GM12801 (cell line): Measurements from ENCODE around the gene PSORS1C1.

Experiments
- CTCF ChIP-seq: IDR thresholded peaks from one replicate; pipeline ENCODE4 v1.5.1; 2011; ENCODE audit warnings: control low read depth; ENCODE audit not compliant: insufficient read length; ENCODE audit errors: extremely low read depth

Gene PSORS1C1

DNA sequence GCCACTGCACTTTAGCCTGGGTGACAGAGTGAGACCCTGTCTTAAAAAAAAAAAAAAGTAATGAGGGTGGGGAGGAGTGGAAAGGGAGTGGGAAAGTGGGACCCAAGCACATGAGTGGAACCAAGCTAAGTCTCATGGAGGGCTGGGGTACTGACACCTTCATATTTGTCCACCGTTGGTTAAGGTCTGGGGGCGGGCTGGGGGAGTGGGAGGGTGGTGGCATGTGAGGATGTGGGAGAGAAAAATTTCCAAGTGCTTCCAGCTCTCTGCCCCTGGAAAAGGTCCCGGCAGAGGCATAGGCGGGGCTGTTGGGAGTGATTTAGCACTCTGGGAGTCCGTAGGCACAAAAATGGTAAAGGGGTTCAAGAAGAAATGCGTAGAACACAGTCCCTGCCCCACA lies 18.2 kb downstream of the PSORS1C1 start:
- TF ChIP-seq CTCF: no peak

GRCh38 chr6:31135710-31136109 lies 21.1 kb downstream of the PSORS1C1 start:
- TF ChIP-seq CTCF: no peak

DNA sequence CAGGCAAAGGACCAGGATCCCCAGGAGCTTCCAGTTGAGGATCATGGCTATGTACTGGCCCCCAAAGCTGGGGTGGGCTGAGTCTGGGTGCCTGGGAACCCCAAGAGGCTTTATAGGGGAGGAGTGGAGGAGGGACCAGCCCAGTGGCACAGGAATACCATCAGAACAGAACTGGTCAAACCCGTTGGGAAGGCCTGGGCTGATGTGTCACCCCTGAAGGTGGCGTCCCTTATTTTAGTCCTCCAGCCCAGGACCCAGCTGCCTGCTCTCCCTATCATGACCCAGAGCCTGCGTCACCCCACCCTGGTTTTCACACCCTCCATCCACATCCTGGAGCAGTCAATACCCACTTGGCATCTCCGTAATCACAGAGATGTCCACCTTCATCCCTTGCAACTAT lies 24.4 kb downstream of the PSORS1C1 start, which contains the start of gene PSORS1C2:
Gene PSORS1C2, minus strand, starts transcription at position 85 of the 400 bp plus-strand sequence. Its CDS starts 40 bp downstream, at position 45.
- TF ChIP-seq CTCF: no peak

DNA sequence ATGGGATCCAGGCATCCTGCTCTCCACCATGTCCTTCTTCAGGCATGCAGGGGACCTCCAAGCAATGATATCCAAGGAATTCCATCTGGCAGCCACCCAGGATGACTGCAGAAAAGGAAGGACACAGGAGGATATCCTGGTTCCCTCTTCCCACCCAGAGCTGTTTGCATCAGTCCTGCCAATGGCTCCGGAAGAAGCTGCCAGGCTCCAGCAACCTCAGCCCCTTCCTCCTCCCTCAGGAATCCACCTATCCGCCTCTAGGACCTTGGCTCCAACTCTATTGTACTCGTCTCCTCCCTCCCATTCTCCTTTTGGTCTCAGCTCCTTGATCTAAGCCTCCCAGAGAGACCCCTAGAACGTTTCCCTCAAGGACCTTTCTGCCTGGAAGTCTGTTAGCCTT lies 25.0 kb downstream of the PSORS1C1 start:
- no peak for TF ChIP-seq CTCF

DNA sequence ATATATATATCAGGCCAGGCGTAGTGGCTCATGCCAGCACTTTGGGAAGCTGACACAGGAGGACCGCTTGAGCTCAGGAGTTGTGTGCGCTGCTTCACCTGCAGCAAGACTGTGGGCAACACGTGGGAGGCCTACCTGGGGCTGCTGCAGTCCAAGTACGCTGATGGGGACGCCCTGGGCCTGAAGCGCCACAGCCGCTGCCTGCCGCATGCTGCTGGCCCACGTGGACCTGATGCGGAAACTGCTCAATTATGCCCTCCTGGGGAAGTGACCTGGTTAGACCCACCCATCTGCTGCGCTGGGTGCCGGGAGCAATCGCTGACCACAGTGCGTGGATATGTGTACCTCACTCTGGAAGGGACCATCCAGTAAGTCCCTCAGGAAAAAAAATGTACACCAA lies 26.0 kb downstream of the PSORS1C1 start:
- TF ChIP-seq CTCF: no peak

DNA sequence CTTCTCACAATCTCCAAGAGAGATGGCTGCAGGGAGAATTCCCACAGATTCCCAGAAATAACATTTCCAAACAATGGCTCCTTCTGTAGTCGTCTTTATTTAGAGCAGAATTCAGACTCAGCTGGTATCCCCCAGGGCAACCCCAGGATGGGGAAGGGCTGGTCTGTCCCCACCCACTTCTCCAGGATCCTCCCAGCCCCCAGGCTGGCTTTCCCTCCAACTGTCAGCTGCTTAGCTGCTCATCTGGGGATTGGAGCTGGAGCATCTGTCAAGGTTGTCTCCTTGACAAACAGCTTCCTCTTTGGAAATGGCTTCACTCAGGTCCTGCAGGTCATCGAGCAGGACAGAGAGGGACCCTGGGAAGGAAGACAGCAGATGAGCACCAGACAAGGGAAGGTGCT lies 27.8 kb downstream of the PSORS1C1 start:
- TF ChIP-seq CTCF: no peak

- TF ChIP-seq CTCF: no peak
These were observed 28.5 kb downstream of the PSORS1C1 start for GRCh38 chr6:31143148-31143547.
